Heart left ventricle (tissue), 16 donors: ENCODE results near the gene TSSC4. TPM values are rescaled to one million over a fixed set of nuclear protein-coding genes. Genes with fewer than 3 reads are reported as not detected.

Experiments used
- ATAC-seq, 4 donors: fragments of 200-7000 bp; cut with Tn5 transposase; one replicate each; pipeline ENCODE4 v1.9.1; 2020 to 2022; ENCODE audit warnings: moderate library complexity in 4 of 4, mild to moderate bottlenecking in 3 of 4, moderate number of reproducible peaks in 1 of 4
- DNase-seq, 5 donors: peaks; one replicate each; pipeline ENCODE4 v3.0.0-alpha.2; 2020
- H3K27ac ChIP-seq, 12 donors: fragments of 200-600 bp; sonication (generic) in 4 of 12; one replicate each; pipeline versions ENCODE4 v1.5.0 to v1.8.0; 2016 to 2022; ENCODE audit warnings: mild to moderate bottlenecking in 2 of 12
- H3K27me3 ChIP-seq, 9 donors: fragments of 200-600 bp; sonication (generic) in 2 of 9; one replicate each; pipeline versions ENCODE4 v1.5.1 to v1.8.0; 2016 to 2022; ENCODE audit warnings: mild to moderate bottlenecking in 3 of 9
- H3K36me3 ChIP-seq, 9 donors: fragments of 200-600 bp; sonication (generic) in 2 of 9; one replicate each; pipeline versions ENCODE4 v1.5.0 to v1.8.0; 2018 to 2022; ENCODE audit warnings: mild to moderate bottlenecking in 2 of 9
- H3K4me1 ChIP-seq, 12 donors: fragments of 200-600 bp; sonication (generic) in 4 of 12; one replicate each; pipeline versions ENCODE4 v1.5.0 to v1.8.0; 2016 to 2022; ENCODE audit warnings: mild to moderate bottlenecking in 3 of 12
- H3K4me3 ChIP-seq, 12 donors: fragments of 200-600 bp; sonication (generic) in 4 of 12; one replicate each; pipeline versions ENCODE4 v1.5.0 to v1.8.0; 2017 to 2022; ENCODE audit warnings: mild to moderate bottlenecking in 9 of 12, moderate library complexity in 4 of 12
- H3K9me3 ChIP-seq, 12 donors: fragments of 200-600 bp; sonication (generic) in 4 of 12; one replicate each; pipeline versions ENCODE4 v1.5.0 to v1.8.0; 2016 to 2022; ENCODE audit warnings: mild to moderate bottlenecking in 1 of 12
- POLR2A ChIP-seq, 2 donors: fragments of 450-650 bp; IDR thresholded peaks; one replicate each; pipeline ENCODE4 v1.6.1; 2017; ENCODE audit warnings: antibody characterized with exemption in 2 of 2, mild to moderate bottlenecking in 2 of 2, moderate library complexity in 2 of 2
- WGBS, 4 donors: extraction: QIAGEN DNeasy Blood & Tissue Kit in 2 of 4; methylation state at CpG; one replicate each; pipeline versions ENCODE4 v1.1.5 to v1.1.7; 2013 to 2018; 5-methylcytosine and 5-hydroxymethylcytosine counted together
- intact Hi-C, 10 donors: fragments of 100-400 bp; cut with DNase I; formaldehyde crosslinking; loops; one replicate each; pipeline versions ENCODE4 v1.11.1 to v1.14.2; 2022
- polyA plus RNA-seq, 2 donors: library from polyadenylated mRNA; stranded (reverse); fragments of 200-250 nt; gene quantifications; one replicate each; pipeline ENCODE4 v1.2.3, GENCODE V29; 2013
- total RNA-seq, 9 donors: library from RNA; depleted of rRNA in 2 of 9; stranded (reverse); fragments of >200 nt in 2 of 9; fragmentation: NEBNext Ultra II Directional in 3 of 9; extraction: Animal tissue kit (Norgen Biotek cat#: 25700) in 3 of 9; gene quantifications; one replicate each; pipeline versions ENCODE4 v1.1.0 to v1.2.4, GENCODE V29; 2016 to 2023
- TF ChIP-seq, protein P1 (sequence below), 12 donors: fragments of 200-600 bp; sonication (generic) in 4 of 12; IDR thresholded peaks; one replicate each; pipeline versions ENCODE4 v1.5.0 to v1.8.0; 2018 to 2022; ENCODE audit warnings: antibody characterized with exemption in 12 of 12, mild to moderate bottlenecking in 5 of 12
- donor health status: ischemic (EF 13 %, LVEDD 7.1; RV severe dilation, severe dysfunction).
- donor health status: healthy with polysubstance abuse.
- donor health status: DM: no; HTN: yes; CAD: no.
- donor health status: DM: no; HTN: no; CAD: no.
- donor health status: ischemic (EF 25% LVEDD 6.9; RV normal size, moderate dysfunction).
- donor health status: ischemic (EF 25% LVEDD 5.7; RV mildly dilated, moderate dysfunction).
- donor health status: healthy.
- donor health status: DM: yes; HTN: yes; CAD: no.
- donor health status: ischemic (EF 35%, LVEDD 5.7; RV mildly dilated, moderate dysfunction).
- donor health status: nonischemic (EF 11% LVEDD 7.7; RV severe dilation, severe dysfunction).
- donor health status: DM: yes; HTN: yes; CAD: no.
- donor health status: PGD.
- donor health status: ischemic (EF 29% LVEDD 5.4; RV normal size, mild dysfunction).
- donor health status: nonischemic (EF 23%, LVEDD 6.1; RV moderate dilation, normal function).

Gene TSSC4
- total and polyA plus RNA-seq, 11 donors: 23.4 to 75.9 (median 37.2) TPM

DNA sequence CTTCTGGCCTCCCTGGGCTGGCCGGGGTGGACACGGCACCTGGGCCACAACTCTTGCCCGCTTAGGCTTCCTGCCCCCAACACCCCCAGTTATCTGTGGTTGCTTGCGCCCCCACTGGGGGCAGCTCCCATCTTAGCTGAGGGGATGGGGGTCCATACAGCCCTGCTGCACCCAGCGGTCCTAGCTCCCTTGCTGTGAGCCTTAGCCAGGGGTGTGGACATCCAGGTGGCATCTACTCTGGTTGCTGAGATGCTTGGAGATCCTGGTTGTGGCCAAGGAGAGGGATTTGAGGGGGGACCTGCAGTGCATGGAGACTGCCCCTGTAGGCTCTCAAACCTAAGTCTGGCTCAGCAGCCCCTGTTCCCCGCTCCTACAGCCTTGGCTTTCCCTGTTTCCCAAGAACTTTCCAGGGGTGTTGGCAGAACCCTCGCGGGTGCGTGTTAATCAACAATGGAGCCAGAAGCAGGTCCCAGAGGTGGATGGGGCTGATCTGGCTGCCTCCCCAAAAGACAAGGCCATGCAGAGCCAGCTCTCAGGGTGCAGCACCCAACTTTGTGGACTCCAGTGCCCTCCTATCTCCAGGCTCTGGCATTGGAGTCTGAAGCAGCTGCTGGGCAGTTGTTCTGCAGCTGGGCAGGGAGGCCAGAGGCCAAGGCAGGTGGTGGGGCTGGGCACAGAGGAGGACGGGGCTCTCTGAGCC lies 47.6 kb downstream of the TSSC4 start:
- TF ChIP-seq, protein P1, sequence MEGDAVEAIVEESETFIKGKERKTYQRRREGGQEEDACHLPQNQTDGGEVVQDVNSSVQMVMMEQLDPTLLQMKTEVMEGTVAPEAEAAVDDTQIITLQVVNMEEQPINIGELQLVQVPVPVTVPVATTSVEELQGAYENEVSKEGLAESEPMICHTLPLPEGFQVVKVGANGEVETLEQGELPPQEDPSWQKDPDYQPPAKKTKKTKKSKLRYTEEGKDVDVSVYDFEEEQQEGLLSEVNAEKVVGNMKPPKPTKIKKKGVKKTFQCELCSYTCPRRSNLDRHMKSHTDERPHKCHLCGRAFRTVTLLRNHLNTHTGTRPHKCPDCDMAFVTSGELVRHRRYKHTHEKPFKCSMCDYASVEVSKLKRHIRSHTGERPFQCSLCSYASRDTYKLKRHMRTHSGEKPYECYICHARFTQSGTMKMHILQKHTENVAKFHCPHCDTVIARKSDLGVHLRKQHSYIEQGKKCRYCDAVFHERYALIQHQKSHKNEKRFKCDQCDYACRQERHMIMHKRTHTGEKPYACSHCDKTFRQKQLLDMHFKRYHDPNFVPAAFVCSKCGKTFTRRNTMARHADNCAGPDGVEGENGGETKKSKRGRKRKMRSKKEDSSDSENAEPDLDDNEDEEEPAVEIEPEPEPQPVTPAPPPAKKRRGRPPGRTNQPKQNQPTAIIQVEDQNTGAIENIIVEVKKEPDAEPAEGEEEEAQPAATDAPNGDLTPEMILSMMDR (IDR thresholded peaks at IDR 0.05): no peak
- no peak for TF ChIP-seq POLR2A (IDR thresholded peaks at IDR 0.05)
- DNase-seq (peak in 1 of 5 donors; percentile 40), ATAC-seq (no peak)
- H3K9me3 ChIP-seq: peaks cover 0 to under 1% (median 0%) of the 10 kb centered on the region in 12 donors
- peak overlapping the region in 1 of 12 donors; percentile 35 for H3K4me3 ChIP-seq
- no peaks in the 10 kb centered on the region for H3K36me3 ChIP-seq
- intact Hi-C loops: loop anchor here in 2 of 10 donors (5.0 kb wide), 2 partner anchors 64 to 439 kb away; partner anchors contain the start of gene CDKN1C (in 1 of the 2)
- H3K27ac ChIP-seq: peak overlapping the region in 2 of 12 donors; percentile 28 to 56
- peaks cover 0 to 9% (median 0%) of the 10 kb centered on the region in 9 donors for H3K27me3 ChIP-seq
- 63 to 91% (median 73%) methylated on average over 4 to 10 of the region's 10 CpGs for WGBS, 4 donors
- H3K4me1 ChIP-seq: peaks cover 5 to 49% (median 33%) of the 10 kb centered on the region in 12 donors

- 72 to 81% (median 75%) methylated on average over 14 to 21 of the region's 21 CpGs for WGBS, 4 donors
- Histone ChIP-seq H3K27ac (peak overlapping the region in 4 of 12 donors; percentile 28 to 56 (median 50)), H3K4me3 (no peak overlapping the region), H3K36me3 (no peaks in the 10 kb centered on the region), H3K9me3 (peaks cover 0 to 2% (median 0%) of the 10 kb centered on the region in 12 donors), H3K4me1 (peaks cover 5 to 49% (median 33%) of the 10 kb centered on the region in 12 donors), H3K27me3 (peaks cover 0 to 7% (median 0%) of the 10 kb centered on the region in 9 donors)
- ATAC-seq (peak in 3 of 4 donors; percentile 37 to 64 (median 44)), DNase-seq (peak in 4 of 5 donors; percentile 40 to 62 (median 56))
- intact Hi-C loops: loop anchor here in 2 of 10 donors (5.0 kb wide), 2 partner anchors 63 to 438 kb away; partner anchors contain the start of gene CDKN1C (in 1 of the 2)
- no peak for TF ChIP-seq POLR2A (IDR thresholded peaks at IDR 0.05)
- TF ChIP-seq, protein P1 (IDR thresholded peaks at IDR 0.05): no peak
These were observed 48.4 kb downstream of the TSSC4 start for GRCh38 chr11:2448661-2449547.

GRCh38 chr11:2449548-2450320 lies 49.2 kb downstream of the TSSC4 start:
- no peak for TF ChIP-seq POLR2A (IDR thresholded peaks at IDR 0.05)
- TF ChIP-seq, protein P1 (IDR thresholded peaks at IDR 0.05): no peak
- H3K4me1 ChIP-seq: peaks cover 5 to 45% (median 33%) of the 10 kb centered on the region in 12 donors
- 65 to 78% (median 71%) methylated on average over 14 to 26 of the region's 26 CpGs for WGBS, 4 donors
- ATAC-seq: peak in 1 of 4 donors; percentile 41
- H3K27me3 ChIP-seq: peaks cover 0 to 7% (median 0%) of the 10 kb centered on the region in 9 donors
- intact Hi-C loops: loop anchor here in 2 of 10 donors (5.0 kb wide), 2 partner anchors 63 to 438 kb away; partner anchors contain the start of gene CDKN1C (in 1 of the 2)
- H3K36me3 ChIP-seq: no peaks in the 10 kb centered on the region
- H3K9me3 ChIP-seq: peaks cover 0 to 2% (median 0%) of the 10 kb centered on the region in 12 donors
- H3K27ac ChIP-seq: no peak overlapping the region
- H3K4me3 ChIP-seq: no peak overlapping the region
- DNase-seq: peak in 1 of 5 donors; percentile 27
